GM18858 (cell line): Measurements from ENCODE around the gene PMM2.
"Not testable (repeated sequence)": the region's sequence is repeated elsewhere in the genome, so short reads cannot be mapped to it uniquely, and the experiment has no call there.

Experiments used
- ATAC-seq: cut with Tn5 transposase; IDR thresholded peaks from one replicate; pipeline ENCODE4 v1.9.1; 2021; ENCODE audit not compliant: unreplicated experiment

The PMM2 gene

GRCh38 chr16:8781797-8782196 lies 15.8 kb upstream of the PMM2 start:
- ATAC-seq, result no peak

GRCh38 chr16:8782673-8783072 lies 15.0 kb upstream of the PMM2 start:
- ATAC-seq, result no peak

GRCh38 chr16:8785408-8785807 lies 12.2 kb upstream of the PMM2 start:
- ATAC-seq, result no peak

GRCh38 chr16:8786316-8786715 lies 11.3 kb upstream of the PMM2 start:
- not testable (repeated sequence) for ATAC-seq

- no peak for ATAC-seq
Observed at GRCh38 chr16:8788578-8789172, 9.0 kb upstream of the PMM2 start.

GRCh38 chr16:8795091-8795490 lies 2.5 kb upstream of the PMM2 start:
- no peak for ATAC-seq

- ATAC-seq, result no peak
Observed at GRCh38 chr16:8795818-8796217, 1.8 kb upstream of the PMM2 start.

DNA sequence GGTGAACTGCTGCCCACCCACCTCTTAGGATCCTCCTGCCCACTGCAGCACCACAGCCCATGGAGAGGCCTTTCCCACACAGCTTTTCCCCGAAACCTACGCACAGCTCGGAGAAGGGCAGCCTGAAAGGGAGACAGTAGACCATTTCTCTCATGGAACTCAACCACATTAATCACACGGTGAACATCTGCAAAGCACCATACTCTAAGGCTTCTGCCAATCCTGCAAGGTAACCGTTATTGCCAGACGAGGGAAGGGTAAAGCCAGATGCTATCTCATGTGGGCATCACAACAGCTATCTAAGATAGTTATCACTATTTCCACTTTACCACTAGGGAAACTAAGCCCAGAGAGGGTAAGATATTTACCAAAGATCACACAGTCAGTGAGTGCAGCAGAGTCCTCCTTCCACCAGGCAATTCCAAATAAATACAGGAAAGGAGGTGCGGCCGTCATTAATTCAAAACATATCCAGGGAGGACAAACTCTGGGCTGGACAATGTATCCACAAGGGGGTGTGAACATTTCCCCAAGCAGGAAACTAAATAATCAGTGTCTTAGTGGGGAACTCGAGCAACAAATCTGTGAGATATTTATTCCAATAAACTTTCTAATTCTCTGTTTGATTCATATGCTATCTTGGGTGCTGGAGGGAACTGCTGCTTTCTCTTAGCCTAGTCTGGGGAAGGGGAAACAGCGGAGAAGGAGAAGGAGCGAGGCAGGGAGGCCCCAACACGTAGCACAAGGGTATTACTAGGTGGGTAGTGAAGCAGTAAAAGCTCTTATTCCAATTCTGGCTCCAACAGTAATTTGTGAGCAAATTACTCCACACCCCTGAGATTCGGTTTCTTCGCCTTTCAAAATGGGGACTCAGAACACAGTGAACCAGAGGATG lies 923 bp upstream of the PMM2 start:
- no peak for ATAC-seq

GRCh38 chr16:8798174-8798527 lies 512 bp downstream of the PMM2 start:
- no peak for ATAC-seq

GRCh38 chr16:8798535-8799157 lies 1.0 kb downstream of the PMM2 start:
- ATAC-seq, result no peak

GRCh38 chr16:8801701-8802100 lies 4.1 kb downstream of the PMM2 start:
- ATAC-seq, result no peak

DNA sequence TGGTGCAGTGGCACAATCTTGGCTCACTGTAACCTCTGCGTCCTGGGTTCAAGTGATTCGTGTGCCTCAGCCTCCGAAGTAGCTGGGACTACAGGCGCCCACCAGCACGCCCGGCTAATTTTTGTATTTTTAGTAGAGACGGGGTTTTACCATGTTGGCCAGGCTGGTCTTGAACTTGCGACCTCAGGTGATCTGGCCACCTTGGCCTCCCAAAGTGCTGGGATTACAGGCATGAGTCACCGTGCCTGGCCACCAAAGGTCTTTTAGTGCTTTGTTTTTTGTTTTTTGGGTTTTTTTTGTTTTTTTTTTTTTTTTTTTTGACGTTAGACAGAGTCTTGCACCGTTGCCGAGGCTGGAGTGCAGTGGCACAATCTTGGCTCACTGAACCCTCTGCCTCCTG lies 6.1 kb downstream of the PMM2 start:
- ATAC-seq, result not testable (repeated sequence)

DNA sequence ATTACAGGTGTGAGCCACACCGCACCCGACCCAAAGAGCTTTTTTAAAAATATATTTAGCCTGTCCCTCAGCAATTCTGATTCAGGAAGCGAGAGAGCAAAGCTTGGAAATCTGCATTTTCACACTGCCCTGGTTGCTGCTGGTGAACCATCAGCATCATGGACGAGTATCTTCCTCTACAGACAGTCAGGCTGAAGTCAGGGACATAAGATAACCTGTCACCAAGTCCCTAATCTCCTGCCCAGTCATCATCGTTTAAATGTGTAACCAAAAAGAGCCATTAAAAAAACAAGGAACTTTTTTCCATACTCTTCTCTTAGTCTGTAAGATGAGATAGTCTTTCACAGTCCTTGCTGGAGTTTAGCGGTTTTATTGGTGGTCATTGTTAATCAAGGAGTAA lies 6.7 kb downstream of the PMM2 start:
- ATAC-seq, result no peak

- no peak for ATAC-seq
Observed at GRCh38 chr16:8806272-8806983, 8.8 kb downstream of the PMM2 start.

DNA sequence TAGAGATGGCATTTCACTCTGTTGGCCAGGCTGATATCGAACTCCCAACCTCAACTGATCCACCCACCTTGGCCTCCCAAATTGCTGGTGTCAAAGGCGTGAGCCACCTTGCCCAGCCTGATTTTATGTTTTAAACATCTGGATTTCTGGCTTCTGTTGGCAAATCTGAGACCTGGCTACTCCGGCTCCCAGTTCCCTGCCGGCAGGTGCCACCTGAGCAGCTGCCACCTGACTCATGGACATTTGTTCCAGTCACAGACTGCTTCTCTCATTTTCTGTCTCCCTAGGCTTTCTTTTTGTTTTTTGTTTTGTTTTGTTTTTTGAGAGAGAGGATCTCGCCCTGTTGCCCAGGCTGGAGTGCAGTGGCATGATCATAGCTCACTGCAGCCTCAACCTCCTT lies 9.6 kb downstream of the PMM2 start:
- ATAC-seq, result no peak

GRCh38 chr16:8808009-8808408 lies 10.4 kb downstream of the PMM2 start:
- no peak for ATAC-seq

- no peak for ATAC-seq
Observed at GRCh38 chr16:8808613-8809353, 11.1 kb downstream of the PMM2 start.

GRCh38 chr16:8812162-8812843 lies 14.7 kb downstream of the PMM2 start:
- no peak for ATAC-seq

DNA sequence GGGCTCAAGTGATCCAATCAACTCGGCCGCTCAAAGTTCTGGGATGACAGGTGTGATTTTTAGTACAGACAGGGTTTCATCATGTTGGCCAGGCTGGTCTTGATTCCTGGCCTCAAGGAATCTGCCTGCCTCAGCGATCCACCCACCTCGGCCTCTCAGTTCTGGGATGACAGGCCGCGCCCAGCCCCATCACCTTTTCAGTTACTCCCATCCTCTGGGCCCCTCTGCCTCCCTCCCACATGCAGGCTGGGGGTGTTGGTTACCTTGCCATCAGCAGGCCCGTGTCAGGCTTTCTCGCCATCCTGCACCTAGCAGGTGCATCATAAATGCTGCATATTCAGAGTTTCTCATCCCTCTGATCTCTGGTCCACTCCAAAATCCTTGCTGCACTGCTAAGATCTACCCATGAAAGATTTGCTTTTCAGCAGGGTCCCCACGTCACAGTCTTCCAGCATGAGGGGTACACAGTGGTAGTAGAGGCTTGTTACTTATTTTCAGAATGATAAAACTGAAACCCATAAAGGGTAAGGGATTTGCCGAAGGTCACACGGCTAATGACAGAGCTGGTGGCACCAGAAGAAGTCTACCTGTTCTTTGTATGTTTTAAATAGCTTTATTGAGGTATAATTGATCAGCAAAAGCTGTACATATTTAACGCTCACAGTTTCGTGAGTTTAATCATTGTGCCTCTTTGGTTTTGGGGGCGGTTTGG lies 16.6 kb downstream of the PMM2 start:
- no peak for ATAC-seq
